ENCODE data around the gene ARHGAP15. TPM values are rescaled to one million over a fixed set of nuclear protein-coding genes. Genes with fewer than 3 reads are reported as not detected.

The ARHGAP15 gene
- total and polyA plus RNA-seq, 2 donors from 2014 or later, result 5.7 to 23.1 TPM

DNA sequence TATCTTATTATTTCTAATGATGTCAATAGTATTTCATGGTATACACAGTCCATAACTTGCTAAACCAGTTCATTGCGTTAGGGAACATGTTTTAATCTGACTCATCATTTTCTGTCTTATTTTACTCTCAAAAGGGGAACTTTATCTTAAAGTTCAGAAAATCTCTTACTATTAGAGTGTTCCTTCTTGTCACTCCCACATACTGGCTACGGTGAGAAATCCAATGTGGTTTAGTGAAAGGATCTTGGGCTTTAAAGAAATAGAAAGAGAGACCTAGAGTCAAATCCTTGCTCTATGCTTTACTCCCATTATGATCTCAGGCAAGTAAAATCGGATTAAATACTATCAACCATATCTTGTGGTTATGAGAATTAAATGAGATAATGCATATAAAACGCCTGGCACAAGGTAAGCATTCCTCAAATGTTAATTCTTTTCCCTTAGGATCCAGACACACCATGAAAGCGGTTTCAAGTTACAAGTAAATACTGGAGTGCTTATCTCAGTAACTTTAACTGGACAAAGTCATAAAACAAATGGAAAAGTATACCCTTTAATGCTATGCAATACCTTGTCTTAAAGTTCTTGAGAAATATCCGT is 576.0 kb downstream of the ARHGAP15 start:
- Histone ChIP-seq H3K9ac (ENCODE audit: low read length in 3 of 3) (no peak overlapping the region), H3K27ac (ENCODE audit: low read depth in 2 of 2, low read length in 2 of 2) (no peak overlapping the region), H3K27me3 (ENCODE audit: control insufficient read depth, insufficient read depth, low read length) (no peaks in the 10 kb centered on the region), H3K4me3 (ENCODE audit: low read length in 3 of 3) (no peak overlapping the region), H3K36me3 (ENCODE audit: control insufficient read depth in 2 of 3, insufficient read depth in 3 of 3, low read length in 3 of 3) (no peaks in the 10 kb centered on the region), H3K9me3 (ENCODE audit: control insufficient read depth in 2 of 3, insufficient read depth in 1 of 3, low read length in 3 of 3) (no peaks in the 10 kb centered on the region), H3K4me1 (ENCODE audit: control insufficient read depth in 2 of 3, insufficient read depth in 2 of 3, low read depth in 1 of 3, low read length in 3 of 3) (no peaks in the 10 kb centered on the region)
- no peak for FAIRE-seq
- intact Hi-C loops (cut with DNase I), result no loop called here
- peak in 1 of 5 donors; percentile 31 for DNase-seq
- TF ChIP-seq, protein P1, sequence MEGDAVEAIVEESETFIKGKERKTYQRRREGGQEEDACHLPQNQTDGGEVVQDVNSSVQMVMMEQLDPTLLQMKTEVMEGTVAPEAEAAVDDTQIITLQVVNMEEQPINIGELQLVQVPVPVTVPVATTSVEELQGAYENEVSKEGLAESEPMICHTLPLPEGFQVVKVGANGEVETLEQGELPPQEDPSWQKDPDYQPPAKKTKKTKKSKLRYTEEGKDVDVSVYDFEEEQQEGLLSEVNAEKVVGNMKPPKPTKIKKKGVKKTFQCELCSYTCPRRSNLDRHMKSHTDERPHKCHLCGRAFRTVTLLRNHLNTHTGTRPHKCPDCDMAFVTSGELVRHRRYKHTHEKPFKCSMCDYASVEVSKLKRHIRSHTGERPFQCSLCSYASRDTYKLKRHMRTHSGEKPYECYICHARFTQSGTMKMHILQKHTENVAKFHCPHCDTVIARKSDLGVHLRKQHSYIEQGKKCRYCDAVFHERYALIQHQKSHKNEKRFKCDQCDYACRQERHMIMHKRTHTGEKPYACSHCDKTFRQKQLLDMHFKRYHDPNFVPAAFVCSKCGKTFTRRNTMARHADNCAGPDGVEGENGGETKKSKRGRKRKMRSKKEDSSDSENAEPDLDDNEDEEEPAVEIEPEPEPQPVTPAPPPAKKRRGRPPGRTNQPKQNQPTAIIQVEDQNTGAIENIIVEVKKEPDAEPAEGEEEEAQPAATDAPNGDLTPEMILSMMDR (IDR thresholded peaks at IDR 0.05; ENCODE audit: borderline replicate concordance, extremely low read depth, insufficient read depth), result no peak

DNA sequence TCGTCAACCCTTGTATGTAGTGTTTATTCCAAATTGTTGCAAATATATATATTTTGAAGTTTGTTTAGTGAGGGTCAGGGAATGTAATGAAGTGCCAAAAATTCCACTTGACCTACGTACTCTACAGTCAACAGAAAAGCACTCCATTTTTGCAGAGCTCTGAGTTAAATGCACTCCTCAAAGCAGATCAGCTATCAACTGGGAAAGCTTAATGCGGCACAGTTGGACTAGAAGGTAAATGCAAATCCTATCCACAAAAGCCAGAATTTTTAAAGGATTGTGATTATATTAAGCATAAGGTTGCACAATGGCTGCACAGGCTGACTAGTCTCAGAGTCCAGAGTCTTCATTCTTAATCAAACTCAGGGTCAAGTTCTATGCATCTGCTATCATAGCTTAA is 577.1 kb downstream of the ARHGAP15 start:
- H3K9ac ChIP-seq (ENCODE audit: low read length in 3 of 3), result no peak overlapping the region
- no peak overlapping the region for H3K4me3 ChIP-seq (ENCODE audit: low read length in 3 of 3)
- no peaks in the 10 kb centered on the region for H3K4me1 ChIP-seq (ENCODE audit: control insufficient read depth in 2 of 3, insufficient read depth in 2 of 3, low read depth in 1 of 3, low read length in 3 of 3)
- intact Hi-C loops (cut with DNase I), result no loop called here
- no peaks in the 10 kb centered on the region for H3K27me3 ChIP-seq (ENCODE audit: control insufficient read depth, insufficient read depth, low read length)
- no peaks in the 10 kb centered on the region for H3K9me3 ChIP-seq (ENCODE audit: control insufficient read depth in 2 of 3, insufficient read depth in 1 of 3, low read length in 3 of 3)
- H3K36me3 ChIP-seq (ENCODE audit: control insufficient read depth in 2 of 3, insufficient read depth in 3 of 3, low read length in 3 of 3), result no peaks in the 10 kb centered on the region
- H3K27ac ChIP-seq (ENCODE audit: low read depth in 2 of 2, low read length in 2 of 2), result no peak overlapping the region
- FAIRE-seq (no peak), DNase-seq (no peak)
- TF ChIP-seq, protein P1 (IDR thresholded peaks at IDR 0.05; ENCODE audit: borderline replicate concordance, extremely low read depth, insufficient read depth), result no peak

DNA sequence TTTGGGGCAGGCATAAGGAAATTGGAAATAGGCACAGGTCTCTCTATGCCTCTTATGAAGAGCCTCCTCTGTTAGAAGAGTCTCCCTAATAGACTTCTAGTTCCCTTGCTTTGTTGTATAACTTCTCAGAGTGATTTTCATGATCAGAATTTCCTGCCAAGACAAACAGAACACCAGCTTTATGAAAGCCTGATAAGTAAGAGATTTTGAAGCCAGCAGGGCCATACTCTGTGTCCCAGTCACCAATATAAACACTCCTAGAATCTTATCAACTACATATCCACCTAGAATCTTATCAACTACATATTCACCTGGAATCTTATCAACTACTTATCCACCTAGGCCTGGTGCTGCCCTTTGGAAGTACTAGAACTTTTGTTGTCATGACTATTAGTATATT is 579.5 kb downstream of the ARHGAP15 start:
- Histone ChIP-seq H3K27me3 (ENCODE audit: control insufficient read depth, insufficient read depth, low read length) (no peaks in the 10 kb centered on the region), H3K9ac (ENCODE audit: low read length in 3 of 3) (no peak overlapping the region), H3K9me3 (ENCODE audit: control insufficient read depth in 2 of 3, insufficient read depth in 1 of 3, low read length in 3 of 3) (no peaks in the 10 kb centered on the region), H3K4me1 (ENCODE audit: control insufficient read depth in 2 of 3, insufficient read depth in 2 of 3, low read depth in 1 of 3, low read length in 3 of 3) (no peaks in the 10 kb centered on the region), H3K36me3 (ENCODE audit: control insufficient read depth in 2 of 3, insufficient read depth in 3 of 3, low read length in 3 of 3) (no peaks in the 10 kb centered on the region), H3K27ac (ENCODE audit: low read depth in 2 of 2, low read length in 2 of 2) (no peak overlapping the region), H3K4me3 (ENCODE audit: low read length in 3 of 3) (no peak overlapping the region)
- DNase-seq, result no peak
- intact Hi-C loops (cut with DNase I), result no loop called here
- no peak for FAIRE-seq
- TF ChIP-seq, protein P1 (IDR thresholded peaks at IDR 0.05; ENCODE audit: borderline replicate concordance, extremely low read depth, insufficient read depth), result no peak

DNA sequence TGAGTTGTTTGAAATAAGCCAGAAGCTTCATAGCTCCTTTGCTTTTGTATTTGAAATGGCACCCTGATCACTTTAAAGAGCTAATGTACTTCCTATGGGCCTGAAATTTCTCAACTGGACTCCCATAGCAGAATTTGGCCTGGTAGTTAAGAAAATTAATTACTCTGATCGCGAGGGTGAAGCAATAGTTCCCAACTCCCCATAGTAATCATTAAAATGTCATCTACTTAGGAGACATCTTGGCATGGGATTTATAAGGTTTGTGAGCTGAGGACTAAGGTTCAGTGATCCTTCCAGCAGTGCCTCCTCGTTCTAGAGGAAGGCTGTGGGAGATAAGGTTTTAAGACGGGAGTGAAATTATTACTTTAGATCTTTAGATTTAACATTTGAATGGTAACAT is 581.0 kb downstream of the ARHGAP15 start:
- no peaks in the 10 kb centered on the region for H3K36me3 ChIP-seq (ENCODE audit: control insufficient read depth in 2 of 3, insufficient read depth in 3 of 3, low read length in 3 of 3)
- no peaks in the 10 kb centered on the region for H3K4me1 ChIP-seq (ENCODE audit: control insufficient read depth in 2 of 3, insufficient read depth in 2 of 3, low read depth in 1 of 3, low read length in 3 of 3)
- TF ChIP-seq, protein P1 (IDR thresholded peaks at IDR 0.05; ENCODE audit: borderline replicate concordance, extremely low read depth, insufficient read depth), result no peak
- no peaks in the 10 kb centered on the region for H3K27me3 ChIP-seq (ENCODE audit: control insufficient read depth, insufficient read depth, low read length)
- DNase-seq (peak in 2 of 5 donors; percentile 64 to 71), FAIRE-seq (no peak)
- H3K27ac ChIP-seq (ENCODE audit: low read depth in 2 of 2, low read length in 2 of 2), result no peak overlapping the region
- no peaks in the 10 kb centered on the region for H3K9me3 ChIP-seq (ENCODE audit: control insufficient read depth in 2 of 3, insufficient read depth in 1 of 3, low read length in 3 of 3)
- no peak overlapping the region for H3K4me3 ChIP-seq (ENCODE audit: low read length in 3 of 3)
- H3K9ac ChIP-seq (ENCODE audit: low read length in 3 of 3), result no peak overlapping the region
- intact Hi-C loops (cut with DNase I), result no loop called here

Measured in kidney (tissue), 14 donors.